ENCODE data around the gene P2RY13.

The P2RY13 gene

DNA sequence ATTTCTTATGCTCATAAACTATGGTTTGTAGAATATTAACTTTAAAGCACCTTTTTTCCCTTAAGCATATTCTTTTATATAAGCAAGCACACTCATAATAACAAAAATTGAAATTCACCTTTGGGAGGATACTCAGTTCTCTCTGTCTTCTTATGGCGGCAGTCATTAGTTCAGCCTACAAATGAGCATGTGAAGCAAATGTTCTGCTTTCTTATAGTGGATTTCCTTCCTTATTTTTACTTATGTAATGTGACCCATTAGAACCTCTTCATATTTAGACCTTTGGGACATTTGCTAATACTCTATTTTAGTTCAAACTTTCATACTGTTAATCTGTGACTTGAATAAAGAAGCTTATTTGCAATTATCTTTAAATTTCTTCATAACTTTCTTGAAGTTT is at the start of gene P2RY13:
P2RY13 (minus strand) TSS at position 187 of the 400 bp plus-strand sequence; CDS start at position 166, 21 bp downstream.
- DNase-seq: no peak

DNA sequence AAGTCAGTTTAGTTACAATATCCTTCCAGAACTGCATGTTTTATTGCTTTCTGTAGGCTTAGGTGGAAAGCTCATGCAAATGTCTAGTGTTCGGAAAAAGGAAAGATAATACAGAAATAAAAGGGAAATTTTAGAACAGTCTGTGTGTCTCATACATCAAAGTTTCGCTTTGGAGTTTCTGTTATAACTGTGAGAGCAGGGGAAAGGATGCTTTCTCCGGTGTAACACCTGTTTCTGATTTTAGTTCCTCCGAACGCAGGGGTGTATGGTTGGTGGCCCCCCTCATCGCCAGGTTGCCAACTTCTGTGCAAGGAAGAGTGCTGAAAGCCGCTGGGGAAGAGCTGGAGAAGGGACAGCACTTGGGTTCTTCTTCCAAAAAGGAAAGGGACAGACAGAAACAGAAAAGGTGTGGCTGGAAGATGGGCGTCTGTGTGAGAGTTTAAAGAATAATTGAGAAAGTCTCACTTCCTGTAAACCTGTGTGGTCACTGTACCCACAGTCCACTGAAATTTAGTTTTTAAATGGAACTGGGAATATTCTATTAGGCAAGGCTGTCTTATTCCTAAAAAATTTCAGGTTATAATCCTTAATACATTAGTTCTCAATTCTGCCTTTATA is 48.5 kb upstream of the P2RY13 start:
- DNase-seq: no peak

DNA sequence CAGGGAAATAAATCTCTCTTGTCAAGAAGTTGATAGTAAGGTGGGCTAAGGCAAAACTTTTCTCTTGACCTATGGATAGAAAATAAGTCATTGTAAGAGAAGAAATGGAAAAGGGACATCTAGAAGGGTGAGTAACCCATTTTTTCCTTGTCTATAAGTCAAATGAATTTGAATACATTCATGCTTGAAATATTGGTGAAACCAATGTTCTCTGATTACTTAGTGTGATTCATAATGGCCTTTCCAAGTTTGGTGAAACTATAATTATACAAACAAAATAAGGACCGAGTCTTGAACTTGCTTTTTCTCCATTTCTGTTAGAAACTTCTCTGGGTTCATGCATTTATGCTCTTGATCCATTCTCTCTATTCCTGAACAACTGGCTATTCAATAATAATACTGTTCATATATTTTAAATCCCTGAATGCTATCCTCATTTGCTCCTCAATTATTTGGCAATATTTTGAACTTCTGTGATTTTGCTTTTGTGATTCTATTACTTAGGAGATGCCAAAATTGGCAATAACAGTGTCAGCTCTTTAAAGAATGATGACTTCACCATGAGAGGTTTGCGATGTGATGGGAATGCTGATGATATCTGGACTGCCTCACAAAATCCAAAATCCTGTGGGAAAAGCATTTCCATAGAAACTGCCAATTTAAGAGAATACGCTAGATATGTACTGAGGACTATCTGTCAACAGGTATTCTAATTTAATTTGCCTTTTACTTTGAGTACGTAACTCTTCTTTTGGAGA is 42.9 kb upstream of the P2RY13 start:
- no peak for DNase-seq

DNA sequence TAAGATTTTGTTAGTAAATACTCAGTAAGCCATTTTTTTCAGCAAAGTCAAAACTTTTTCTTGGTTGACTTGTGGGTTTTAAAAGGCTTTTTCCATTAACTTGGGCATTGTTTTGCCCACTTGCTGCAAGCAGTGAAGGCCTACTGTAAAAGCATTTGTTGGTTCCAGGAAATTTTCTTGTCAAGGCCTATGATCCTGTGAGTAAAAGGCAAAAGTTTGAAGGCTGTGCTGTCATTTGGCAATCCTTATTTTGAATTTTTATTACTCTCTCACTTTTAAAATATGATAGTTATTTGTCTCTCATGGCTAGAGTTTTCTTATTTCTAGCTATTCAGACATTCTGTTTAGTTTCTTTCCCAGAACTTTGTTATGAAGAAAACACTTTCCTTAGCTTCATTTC is 42.2 kb upstream of the P2RY13 start:
- no peak for DNase-seq

DNA sequence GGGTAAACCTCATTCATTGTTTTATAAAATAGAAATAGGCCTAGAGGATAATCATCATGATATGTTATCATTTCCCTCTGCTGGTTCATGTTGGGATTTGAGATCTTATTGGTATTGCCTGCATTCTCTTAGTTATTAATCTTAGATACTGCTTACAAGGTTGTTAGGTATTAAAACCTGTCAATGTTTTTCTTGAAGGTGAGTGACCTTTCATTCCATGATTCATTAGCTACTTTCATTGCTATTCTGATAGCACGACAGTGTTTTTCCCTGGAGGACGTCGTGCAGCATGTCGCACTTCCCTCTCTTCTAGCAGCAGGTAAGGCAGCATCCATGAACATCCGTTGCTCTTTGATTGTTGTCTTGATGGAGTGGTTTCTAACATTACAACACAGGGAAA is 38.1 kb upstream of the P2RY13 start:
- DNase-seq: no peak

DNA sequence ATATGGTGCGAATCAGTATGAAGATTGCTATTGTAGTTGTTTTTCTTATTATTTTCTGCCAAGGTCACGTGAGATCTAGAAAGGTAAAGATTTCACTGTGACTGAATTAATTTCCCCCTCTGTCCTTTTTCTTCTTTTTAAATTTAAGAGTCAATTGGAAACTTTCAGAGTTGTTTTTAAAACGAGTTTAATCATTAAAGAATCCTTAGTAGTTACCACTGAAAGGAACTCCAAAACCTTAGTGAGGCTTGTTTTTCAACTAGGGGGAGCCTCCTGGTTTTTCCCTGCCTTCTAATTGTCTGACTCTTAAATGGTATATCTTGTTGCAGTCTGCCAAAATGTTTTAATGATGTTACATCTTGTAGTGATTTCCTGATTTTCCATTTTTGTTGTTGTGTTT is 37.6 kb upstream of the P2RY13 start:
- no peak for DNase-seq

DNA sequence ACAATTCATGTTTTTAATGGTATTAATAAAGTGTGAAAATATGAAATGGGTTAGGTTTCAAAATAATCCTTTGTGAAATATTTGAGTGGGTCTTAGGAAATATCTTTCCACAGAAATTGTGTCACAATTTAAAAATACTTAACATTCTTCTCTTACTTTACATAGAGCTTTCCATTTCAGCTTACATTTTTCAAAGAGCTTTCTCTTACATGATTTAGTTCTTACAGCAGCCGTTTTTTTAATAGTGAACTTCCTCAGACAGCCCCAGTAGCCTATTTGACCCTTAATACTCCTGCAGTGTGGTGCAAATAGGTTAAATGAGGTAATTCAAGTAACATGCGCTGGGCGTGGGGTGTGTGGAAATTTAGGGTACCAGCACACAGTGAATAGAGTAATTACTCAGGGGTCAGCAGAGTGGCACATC is 33.4 kb upstream of the P2RY13 start:
- DNase-seq: no peak

DNA sequence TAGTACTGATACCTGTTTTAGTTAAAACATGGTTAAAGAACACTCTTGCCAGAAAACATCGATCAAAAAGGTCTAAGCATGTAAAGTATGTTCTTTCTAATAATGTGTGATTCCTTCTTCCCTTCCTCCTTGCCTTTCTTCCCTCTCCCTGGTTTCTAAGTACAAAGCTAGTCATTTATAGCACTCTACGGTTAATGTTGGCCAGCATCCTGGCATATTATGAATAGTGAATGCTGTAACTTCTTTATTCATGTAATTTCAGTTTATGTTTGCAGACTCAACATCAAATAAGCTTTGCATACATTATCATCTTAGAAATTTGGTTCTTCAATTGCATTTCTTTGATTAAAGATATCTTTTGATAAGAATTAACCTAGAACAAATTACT is 28.1 kb upstream of the P2RY13 start:
- no peak for DNase-seq

DNA sequence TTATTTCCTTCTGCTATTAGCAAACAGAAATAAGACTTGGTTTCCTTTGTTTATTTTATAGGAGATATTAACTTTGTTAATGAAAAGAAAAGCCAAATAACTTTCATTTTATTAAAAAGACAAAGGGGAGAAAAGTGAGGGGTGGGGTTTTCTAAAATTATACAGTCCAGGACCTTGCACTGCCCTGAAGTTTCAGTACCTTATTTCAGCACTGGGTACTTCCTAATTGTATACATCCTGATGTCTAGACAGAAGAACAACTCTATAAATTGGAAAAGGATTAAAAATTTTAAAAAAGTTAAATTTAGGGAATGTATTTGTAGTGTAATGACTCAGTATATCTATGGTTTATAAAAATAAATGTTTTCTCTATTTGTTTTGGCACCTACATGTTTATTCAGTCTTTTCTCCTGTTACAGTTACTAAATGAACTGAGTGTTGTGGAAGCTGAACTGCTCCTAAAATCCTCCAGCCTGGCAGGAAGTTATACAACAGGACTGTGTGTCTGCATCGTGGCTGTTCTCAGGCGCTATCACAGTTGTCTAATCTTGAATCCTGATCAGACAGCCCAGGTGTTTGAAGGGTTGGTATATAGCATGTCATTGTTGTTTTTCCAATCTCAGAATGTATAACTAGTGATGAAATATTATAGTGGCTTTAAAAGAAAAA is 27.6 kb upstream of the P2RY13 start:
- no peak for DNase-seq

DNA sequence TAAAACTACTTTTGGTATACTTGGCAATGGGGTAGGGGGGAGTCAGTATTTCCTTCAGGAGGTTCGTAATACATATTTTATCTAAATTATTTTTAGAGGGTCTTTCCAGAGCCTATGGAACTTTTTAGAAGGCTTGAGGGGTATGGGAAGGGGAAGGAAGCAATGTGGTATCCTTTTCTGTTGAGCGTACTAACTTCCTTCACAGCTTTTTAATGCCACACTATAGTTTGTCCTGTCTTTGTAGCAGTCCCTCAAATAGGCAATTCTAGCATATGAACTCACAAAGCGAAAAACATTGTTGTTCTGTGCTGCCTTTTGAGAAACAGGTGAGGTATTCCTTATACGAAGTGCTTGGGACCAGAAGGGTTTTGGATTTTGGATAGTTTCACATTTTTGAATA is 22.3 kb upstream of the P2RY13 start:
- DNase-seq: no peak

DNA sequence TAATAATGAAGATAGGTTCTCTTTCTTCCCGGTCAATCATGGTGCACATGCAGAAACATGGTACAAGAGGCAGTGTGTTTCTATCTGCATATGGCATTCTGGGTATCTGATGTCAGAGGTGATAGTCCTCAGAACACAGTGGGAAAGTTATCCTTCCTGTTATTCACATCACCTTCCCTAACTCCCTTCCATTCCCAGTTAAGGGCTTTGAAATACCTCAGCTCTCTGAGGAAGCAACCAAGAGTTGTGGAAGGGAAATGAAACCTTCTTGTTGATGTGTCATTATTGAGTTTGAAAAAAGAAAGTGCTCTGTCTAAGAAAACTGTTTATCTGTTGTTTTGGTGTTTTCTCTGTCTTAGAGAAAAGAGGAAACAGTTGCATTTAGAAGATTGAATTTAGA is 21.9 kb upstream of the P2RY13 start:
- no peak for DNase-seq

DNA sequence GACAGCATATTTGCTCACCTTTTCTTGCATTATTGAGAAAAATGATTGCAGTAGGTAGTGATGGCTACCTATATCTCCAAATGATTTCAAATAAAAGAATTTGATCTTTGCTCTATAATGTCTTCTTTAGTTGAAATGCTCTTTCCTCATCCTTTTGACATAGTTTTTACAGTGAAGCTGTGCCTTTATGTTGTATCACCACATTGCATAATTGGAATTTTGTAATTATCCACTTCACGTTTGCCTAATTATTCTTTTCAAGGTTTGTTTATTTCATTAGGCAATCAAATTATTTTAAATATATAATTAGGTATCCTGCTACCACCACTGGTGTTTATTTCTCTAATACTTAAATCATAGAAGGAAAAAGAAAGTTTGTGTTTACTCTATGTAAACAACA is 21.3 kb upstream of the P2RY13 start:
- no peak for DNase-seq

DNA sequence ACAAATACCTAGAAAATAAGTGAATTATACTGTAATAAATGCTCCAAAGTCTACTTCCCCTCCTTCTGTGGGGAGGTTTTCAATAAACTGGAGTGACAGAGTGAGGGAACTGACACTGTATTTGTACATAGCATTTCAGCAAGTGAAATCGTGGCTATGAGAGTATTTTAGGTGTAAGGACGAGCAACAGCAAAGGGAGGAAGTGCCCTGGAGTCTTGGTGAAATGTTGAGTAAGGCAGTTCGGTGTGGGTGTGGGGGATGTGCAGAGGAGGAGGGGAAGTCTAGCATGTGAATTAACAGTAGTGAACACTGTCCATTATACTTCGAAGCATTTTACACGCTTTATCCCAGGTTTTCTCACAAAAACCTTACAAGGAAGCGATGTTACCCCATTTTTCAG is 18.1 kb upstream of the P2RY13 start:
- no peak for DNase-seq

DNA sequence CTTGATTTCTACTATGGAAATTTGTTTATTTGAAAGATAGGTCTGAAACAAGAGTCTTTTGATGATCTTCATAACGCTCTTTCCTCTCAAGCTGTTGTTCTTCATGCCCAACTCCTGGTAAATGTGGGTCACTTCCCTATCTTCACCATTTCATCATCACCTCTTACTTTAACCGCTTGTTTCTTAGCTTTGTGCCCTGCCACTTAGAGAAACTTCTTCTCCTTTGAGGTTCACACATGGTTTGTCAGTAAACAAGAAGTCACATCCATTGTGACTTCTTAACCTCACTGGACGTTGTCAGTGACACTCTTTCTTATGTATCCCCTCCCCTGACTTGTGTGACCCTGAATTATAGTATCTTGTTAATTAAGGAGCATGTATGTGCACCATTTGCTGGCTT is 16.9 kb upstream of the P2RY13 start:
- no peak for DNase-seq

DNA sequence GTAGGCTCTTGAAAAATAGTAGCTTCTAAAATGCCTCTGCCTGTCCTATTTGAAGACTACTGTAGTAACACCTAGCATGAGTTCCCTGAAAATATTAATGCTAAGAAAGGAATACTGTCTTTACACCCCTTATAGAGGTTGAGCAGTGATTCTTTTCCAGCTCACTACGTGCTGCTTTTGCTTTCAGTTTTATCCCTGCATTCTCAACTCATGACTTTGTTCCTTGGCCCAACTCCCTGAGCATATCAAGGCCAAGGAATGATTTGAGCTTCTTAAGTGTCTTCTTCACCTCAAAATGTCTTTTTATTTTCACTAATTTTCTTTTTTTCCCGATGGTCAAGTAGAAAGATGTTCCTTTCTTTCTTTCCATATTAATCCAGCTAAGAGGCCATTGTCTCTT is 16.5 kb upstream of the P2RY13 start:
- no peak for DNase-seq

DNA sequence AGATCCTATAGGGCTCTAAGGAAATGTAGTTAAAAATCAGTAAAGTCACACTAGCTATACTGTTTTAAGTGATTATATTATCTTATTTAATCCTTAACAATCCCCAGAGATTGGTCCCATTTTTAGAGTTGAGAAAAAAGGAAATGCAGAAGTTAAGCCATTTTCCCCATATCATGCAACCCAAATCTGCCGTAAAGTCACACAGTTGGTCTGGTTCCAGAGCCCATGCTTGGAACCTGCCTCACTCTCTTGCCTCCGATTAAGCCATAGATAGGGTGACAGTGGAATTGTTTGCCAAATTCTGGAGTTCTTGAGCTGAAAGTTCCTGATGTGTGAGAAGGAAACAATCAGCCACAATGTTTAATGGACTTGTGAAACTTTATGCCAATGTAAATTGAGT is 2.3 kb upstream of the P2RY13 start:
- DNase-seq: no peak

DNA sequence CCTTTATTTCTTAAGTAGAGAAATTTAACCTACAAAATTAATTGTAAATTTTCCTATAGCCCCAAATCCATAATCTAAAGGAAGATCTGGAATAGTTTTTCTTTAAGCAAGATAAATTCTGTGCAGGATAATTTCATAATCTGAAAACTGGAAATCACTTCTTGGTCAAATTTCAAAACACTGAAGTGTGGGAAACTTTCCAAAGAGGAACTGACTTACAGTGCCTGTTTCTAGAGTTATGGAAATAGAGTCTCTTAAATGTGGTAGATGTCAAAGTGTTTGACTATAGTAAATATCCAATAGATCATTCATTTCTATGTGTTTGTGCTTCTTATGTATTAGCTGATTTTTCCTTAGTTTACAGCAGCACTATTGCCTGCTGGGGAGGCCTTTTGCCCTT is 1.6 kb upstream of the P2RY13 start:
- DNase-seq: no peak

DNA sequence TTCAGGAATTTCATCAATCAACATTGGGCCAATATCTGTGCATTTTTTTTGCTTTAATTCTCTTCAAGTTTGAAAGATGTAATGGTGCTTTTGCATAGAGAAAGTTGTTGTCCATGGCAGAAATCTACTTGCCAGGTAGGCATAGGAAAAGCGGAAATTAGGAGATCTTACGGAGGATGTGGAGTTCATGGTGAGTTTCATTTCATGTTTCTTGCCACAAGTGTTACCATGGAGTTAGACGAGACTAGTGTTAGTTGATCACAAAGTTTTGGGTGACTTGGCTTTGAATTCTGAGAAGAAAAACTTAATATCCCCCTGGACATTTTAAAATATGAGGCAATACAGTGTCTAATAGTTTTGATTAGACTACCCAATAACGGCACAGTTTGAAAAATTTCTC is 1.0 kb upstream of the P2RY13 start:
- DNase-seq: no peak

DNA sequence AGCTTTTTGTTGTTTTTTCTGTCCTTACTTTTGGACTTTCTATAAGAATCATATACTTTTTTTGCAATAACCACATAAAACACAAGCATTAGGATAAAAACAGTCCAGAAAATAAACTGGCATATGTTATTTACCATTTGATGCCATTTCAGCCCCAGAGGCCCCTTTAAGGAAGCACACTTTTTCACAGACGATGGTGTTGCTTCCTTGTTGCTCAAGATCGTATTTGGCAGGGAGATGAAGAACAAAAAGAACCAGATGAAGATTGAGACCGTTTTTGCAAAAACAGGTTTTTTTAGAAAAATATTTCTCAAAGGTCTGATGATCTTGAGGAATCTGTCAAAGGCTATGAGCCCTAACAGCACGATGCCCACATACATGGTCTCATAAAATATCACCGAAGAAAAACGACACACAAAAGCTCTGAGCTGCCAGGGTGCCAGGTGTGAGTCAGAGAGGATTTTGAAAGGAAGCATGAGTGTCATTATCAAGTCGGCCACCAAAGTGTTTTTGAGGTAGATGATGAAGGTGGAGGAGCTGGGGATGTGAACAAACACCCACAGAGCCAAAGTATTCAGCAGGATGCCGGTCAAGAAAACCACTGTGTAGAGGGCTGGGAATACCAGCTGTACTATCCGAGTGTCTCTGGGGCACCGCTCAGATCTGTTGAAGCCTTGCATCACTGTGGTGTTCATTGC is 902 bp downstream of the P2RY13 start:
- no peak for DNase-seq

DNA sequence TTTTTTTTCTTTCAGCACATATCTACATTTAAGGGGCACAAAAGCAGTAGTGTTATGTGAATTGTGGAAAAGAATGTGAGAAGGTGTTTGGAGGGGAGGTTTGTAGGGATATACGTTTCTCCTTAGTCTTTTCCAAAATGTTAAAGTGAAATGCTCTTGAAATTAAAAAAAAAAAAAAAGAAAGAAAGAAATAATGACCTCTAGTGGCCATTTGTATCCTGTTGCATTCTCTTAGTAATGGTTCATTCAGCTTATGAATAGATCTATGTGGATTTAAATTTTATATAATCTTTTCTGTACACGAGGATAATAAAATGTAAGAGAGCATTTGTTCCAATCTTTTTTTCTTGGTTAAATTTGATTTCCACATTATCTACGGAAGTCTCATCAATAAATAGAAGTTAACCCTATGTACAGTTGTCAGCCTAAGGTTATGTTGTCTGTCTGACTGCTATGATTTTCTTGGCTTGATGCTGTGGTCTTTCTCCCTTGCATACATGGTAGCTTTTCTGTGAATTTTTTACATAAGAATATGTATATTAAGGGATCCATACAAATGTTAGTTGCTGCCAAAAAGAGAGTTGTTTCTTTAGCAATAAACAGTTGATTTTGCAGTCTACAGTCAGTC is 1.7 kb downstream of the P2RY13 start:
- no peak for DNase-seq

DNA sequence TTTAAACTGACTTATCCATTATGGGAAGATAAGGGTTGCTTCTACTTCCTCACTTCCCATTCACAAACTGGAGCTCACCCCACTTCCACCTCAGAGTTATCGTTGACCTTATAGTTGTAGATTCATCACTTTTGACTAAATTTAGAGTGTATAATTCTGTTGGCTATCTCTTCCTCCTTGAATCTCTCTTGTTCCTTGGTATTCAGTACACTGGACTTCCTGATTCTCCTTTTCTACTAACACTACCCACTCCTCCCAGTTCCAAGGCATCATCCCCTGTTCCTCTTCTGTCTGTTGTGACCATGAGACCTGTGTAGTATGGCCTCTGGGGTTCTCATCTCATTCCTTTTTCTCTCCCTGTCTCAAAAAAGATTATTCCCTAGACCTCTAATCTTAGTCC is 6.8 kb downstream of the P2RY13 start:
- DNase-seq: no peak

DNA sequence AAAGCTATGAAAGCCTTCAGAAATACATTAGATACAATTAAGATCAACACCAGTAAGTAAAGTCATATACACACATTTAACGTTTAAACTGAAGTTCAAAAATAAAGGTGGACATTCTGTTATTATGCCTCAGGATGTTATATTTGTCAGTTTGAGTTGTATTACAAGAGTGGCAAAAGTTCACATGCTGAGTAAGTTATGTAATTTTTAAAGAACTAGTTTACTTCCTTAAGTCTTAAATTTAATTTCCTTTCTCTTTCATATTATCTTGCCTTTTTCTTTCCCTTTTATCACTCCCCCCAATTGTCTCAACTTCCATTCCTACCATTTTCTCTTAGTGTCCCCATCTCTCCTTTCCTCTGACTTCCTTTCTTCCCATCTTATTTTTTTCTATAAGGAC is 7.8 kb downstream of the P2RY13 start:
- DNase-seq: no peak

DNA sequence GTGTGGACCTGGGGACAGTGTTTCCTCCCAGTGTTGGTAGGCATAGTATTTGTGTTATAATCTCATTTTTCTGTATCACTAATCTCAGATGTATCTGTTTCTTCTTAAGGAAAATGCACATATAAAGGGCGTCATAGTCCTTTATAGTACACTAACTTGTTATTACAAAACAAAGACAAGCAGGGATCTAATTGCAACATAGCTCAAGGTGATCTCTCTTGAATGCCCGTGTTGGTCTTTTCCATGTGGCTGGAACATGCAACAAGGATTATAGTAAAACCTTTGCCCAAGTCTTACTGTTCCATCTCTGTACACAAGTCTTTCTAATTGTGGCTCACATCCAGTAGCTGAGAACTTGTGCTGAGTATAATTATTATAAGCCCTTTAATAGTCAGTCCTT is 9.2 kb downstream of the P2RY13 start:
- no peak for DNase-seq
